HCT116 (cell line): ENCODE measurements around the gene CLIP2. TPM values are rescaled to one million over a fixed set of nuclear protein-coding genes. Genes with fewer than 3 reads are reported as not detected.

Experiments used
- ATAC-seq: fragments of 200-7000 bp; cut with Tn5 transposase; 2 replicates; pipeline ENCODE4 v1.9.1; 2020; ENCODE audit warnings: mild to moderate bottlenecking, moderate library complexity
- BruUV-seq: library from RNA; stranded (reverse); fragments of 400-500 nt; replicated peaks from 2 replicates; lab custom pipeline; 2021; lab: Mats Ljungman, UMichigan
- CTCF ChIA-PET: fragments of 300-600 bp; sonication (Branson Sonifier 250); formaldehyde crosslinking; loops from one replicate; lab custom pipeline; 2021; ENCODE audit warnings: antibody characterized with exemption; lab: Charles Lee
- POLR2A ChIA-PET: fragments of 300-600, 350-600 bp; sonication (Branson Sonifier 250); formaldehyde crosslinking; loops from one replicate; lab custom pipeline; 2021; ENCODE audit warnings: antibody characterized with exemption; lab: Charles Lee
- RAD21 ChIA-PET, 2 experiments: fragments of 300-600 bp; sonication (Branson Sonifier 250); formaldehyde crosslinking; loops; one replicate each; lab custom pipeline; 2023; ENCODE audit warnings: low total read pairs in 2 of 2; ENCODE audit not compliant: uncharacterized antibody in 2 of 2, unreplicated experiment in 2 of 2, low non-redundant PET in 1 of 2; lab: Charles Lee
- DNase-seq: peaks from one replicate; pipeline ENCODE4 v3.0.0-alpha.2; 2010; ENCODE audit warnings: low read depth, low spot score
- H2AFZ ChIP-seq: fragments of 200-600 bp; shearing (Covaris generic), sonication (generic); 2 replicates; pipeline ENCODE4 v1.6.1; 2017; ENCODE audit warnings: low read depth, mixed run types, mixed read lengths, antibody characterized with exemption, low read length; ENCODE audit not compliant: poor library complexity, severe bottlenecking
- H3K27ac ChIP-seq: 2 replicates; pipeline ENCODE4 v1.5.1; 2012; ENCODE audit warnings: low read depth, low read length
- H3K27me3 ChIP-seq: fragments of 200-600 bp; sonication (generic); 2 replicates; pipeline ENCODE4 v1.6.1; 2016; ENCODE audit warnings: mixed run types, low read length, mixed read lengths; ENCODE audit not compliant: insufficient read depth
- H3K36me3 ChIP-seq, 2 experiments: fragments of 200-500 bp in 1 of 2; fragments of 200-600 bp in 1 of 2; sonication (Bioruptor generic) in 1 of 2; sonication (generic) in 1 of 2; 2 replicates each; pipeline versions ENCODE4 v1.5.1 to v1.6.1; 2014 to 2016; ENCODE audit warnings: low read length in 2 of 2, inconsistent platforms in 1 of 2, mixed read lengths in 1 of 2, mixed run types in 1 of 2; ENCODE audit not compliant: insufficient read depth in 2 of 2, control insufficient read depth in 1 of 2
- H3K4me1 ChIP-seq, 2 experiments: fragments of 200-600 bp in 1 of 2; sonication (generic) in 1 of 2; 2 replicates each; pipeline versions ENCODE4 v1.5.1 to v1.6.1; 2012 to 2017; ENCODE audit warnings: low read length in 2 of 2, inconsistent platforms in 1 of 2, mild to moderate bottlenecking in 1 of 2, mixed read lengths in 1 of 2, mixed run types in 1 of 2, moderate library complexity in 1 of 2; ENCODE audit not compliant: insufficient read depth in 2 of 2, control insufficient read depth in 1 of 2
- H3K4me2 ChIP-seq: fragments of 200-600 bp; sonication (generic); 2 replicates; pipeline ENCODE4 v1.6.1; 2017; ENCODE audit warnings: mixed run types, low read length, mixed read lengths
- H3K4me3 ChIP-seq, 2 experiments: fragments of 200-600 bp in 1 of 2; sonication (generic) in 1 of 2; replicated peaks in 1 of 2; 2 replicates each; pipeline ENCODE4 v1.5.1; 2011 to 2016; ENCODE audit warnings: low read length in 2 of 2, control low read depth in 1 of 2, low read depth in 1 of 2, mild to moderate bottlenecking in 1 of 2, mixed read lengths in 1 of 2, mixed run types in 1 of 2
- H3K79me2 ChIP-seq: fragments of 200-600 bp; sonication (generic); 2 replicates; pipeline ENCODE4 v1.6.1; 2017; ENCODE audit warnings: mild to moderate bottlenecking, mixed run types, low read length, moderate library complexity, mixed read lengths; ENCODE audit not compliant: insufficient read depth
- H3K9ac ChIP-seq: fragments of 200-600 bp; sonication (generic); 2 replicates; pipeline ENCODE4 v1.6.1; 2016; ENCODE audit warnings: low read length, mixed read lengths
- H3K9me2 ChIP-seq: fragments of 200-600 bp; sonication (generic), shearing (Covaris generic); 2 replicates; pipeline ENCODE4 v1.6.1; 2017; ENCODE audit warnings: mixed run types, mild to moderate bottlenecking, moderate library complexity; ENCODE audit not compliant: insufficient read depth
- H3K9me3 ChIP-seq, 2 experiments: fragments of 200-500 bp in 1 of 2; fragments of 200-600 bp in 1 of 2; sonication (Bioruptor generic) in 1 of 2; sonication (generic) in 1 of 2; 2 replicates each; pipeline ENCODE4 v1.6.1; 2014 to 2017; ENCODE audit warnings: low read length in 2 of 2, mixed read lengths in 2 of 2, inconsistent platforms in 1 of 2, low read depth in 1 of 2, mild to moderate bottlenecking in 1 of 2, mixed run types in 1 of 2, moderate library complexity in 1 of 2; ENCODE audit not compliant: control insufficient read depth in 1 of 2, insufficient read depth in 1 of 2
- H4K20me1 ChIP-seq: fragments of 200-600 bp; sonication (generic), shearing (Covaris generic); 2 replicates; pipeline ENCODE4 v1.6.1; 2017; ENCODE audit warnings: mixed run types, mild to moderate bottlenecking, moderate library complexity; ENCODE audit not compliant: insufficient read depth
- ATF3 ChIP-seq: IDR thresholded peaks from 2 replicates; pipeline ENCODE4 v1.6.1; 2012
- CBX3 ChIP-seq: IDR thresholded peaks from 2 replicates; pipeline ENCODE4 v1.6.1; 2012; ENCODE audit warnings: low read depth
- CEBPB ChIP-seq: IDR thresholded peaks from 2 replicates; pipeline ENCODE4 v1.6.1; 2012; ENCODE audit warnings: low read depth
- CTCF ChIP-seq, 3 experiments: fragments of 200-600 bp in 1 of 3; sonication (generic) in 1 of 3; IDR thresholded peaks in 2 of 3; conservative IDR thresholded peaks in 1 of 3; 2 replicates each; pipeline ENCODE4 v1.5.1; 2012 to 2017; ENCODE audit warnings: low read depth in 2 of 3, low read length in 2 of 3, antibody characterized with exemption in 1 of 3, borderline replicate concordance in 1 of 3, control low read depth in 1 of 3, mild to moderate bottlenecking in 1 of 3, mixed read lengths in 1 of 3, mixed run types in 1 of 3, moderate library complexity in 1 of 3; ENCODE audit not compliant: insufficient read depth in 1 of 3
- EGR1 ChIP-seq: IDR thresholded peaks from 2 replicates; pipeline ENCODE4 v1.6.1; 2012; ENCODE audit warnings: low read depth
- ELF1 ChIP-seq: IDR thresholded peaks from 2 replicates; pipeline ENCODE4 v1.6.1; 2012; ENCODE audit warnings: low read depth, borderline replicate concordance
- EZH2 ChIP-seq: fragments of 200-600 bp; sonication (generic); IDR thresholded peaks from 2 replicates; pipeline ENCODE4 v1.6.1; 2017; ENCODE audit warnings: antibody characterized with exemption, mixed run types
- EZH2phosphoT487 ChIP-seq: fragments of 200-600 bp; IDR thresholded peaks from 2 replicates; pipeline ENCODE4 v1.6.1; 2018; ENCODE audit warnings: antibody characterized with exemption, borderline replicate concordance
- FOSL1 ChIP-seq: IDR thresholded peaks from 2 replicates; pipeline ENCODE4 v1.6.1; 2012; ENCODE audit warnings: low read depth
- MAX ChIP-seq: IDR thresholded peaks from 2 replicates; pipeline ENCODE4 v1.6.1; 2012
- POLR2AphosphoS5 ChIP-seq: IDR thresholded peaks from 2 replicates; pipeline ENCODE4 v1.6.1; 2011; ENCODE audit warnings: mild to moderate bottlenecking, low read depth, low read length, moderate library complexity
- RAD21 ChIP-seq: IDR thresholded peaks from 2 replicates; pipeline ENCODE4 v1.6.1; 2012; ENCODE audit warnings: low read depth, mild to moderate bottlenecking
- SIN3A ChIP-seq: IDR thresholded peaks from 2 replicates; pipeline ENCODE4 v1.6.1; 2012; ENCODE audit warnings: low read depth
- SP1 ChIP-seq: IDR thresholded peaks from 2 replicates; pipeline ENCODE4 v1.6.1; 2012; ENCODE audit warnings: low read depth
- SRF ChIP-seq: IDR thresholded peaks from 2 replicates; pipeline ENCODE4 v1.6.1; 2012; ENCODE audit warnings: low read depth
- TCF7L2 ChIP-seq: IDR thresholded peaks from 2 replicates; pipeline ENCODE4 v1.7.0; 2011; ENCODE audit warnings: borderline replicate concordance, inconsistent platforms; ENCODE audit not compliant: insufficient read depth, insufficient read length; ENCODE audit errors: extremely low read depth
- YY1 ChIP-seq: IDR thresholded peaks from 2 replicates; pipeline ENCODE4 v1.6.1; 2011; ENCODE audit warnings: low read length, low read depth, moderate library complexity, mild to moderate bottlenecking; ENCODE audit not compliant: insufficient replicate concordance; ENCODE audit errors: extremely low read depth
- ZBTB33 ChIP-seq: IDR thresholded peaks from 2 replicates; pipeline ENCODE4 v1.6.1; 2011; ENCODE audit warnings: mild to moderate bottlenecking, low read length, moderate library complexity; ENCODE audit not compliant: insufficient replicate concordance; ENCODE audit errors: extremely low read depth
- ZFX ChIP-seq: fragments of 450-650 bp; IDR thresholded peaks from 2 replicates; pipeline ENCODE4 v1.6.1; 2017
- ZNF274 ChIP-seq: fragments of 200-500 bp; sonication (Bioruptor generic); IDR thresholded peaks from 2 replicates; pipeline ENCODE4 v1.6.1; 2014; ENCODE audit warnings: mild to moderate bottlenecking, low read depth, low read length, inconsistent platforms
- intact Hi-C: fragments of 100-400 bp; cut with micrococcal nuclease; formaldehyde crosslinking; loops from 2 replicates; pipeline ENCODE4 v1.10.0; 2022
- total RNA-seq: library from RNA; stranded (reverse); gene quantifications from one replicate; pipeline ENCODE4 v1.2.1, GENCODE V29; 2021; ENCODE audit not compliant: unreplicated experiment

Gene CLIP2
- total RNA-seq, 1 experiment from 2014 or later, result 40.1 TPM

GRCh38 chr7:74438327-74438726 is 149.1 kb downstream of the CLIP2 start:
- Histone ChIP-seq H3K36me3 (no peaks in the 10 kb centered on the region), H3K4me3 (no peak overlapping the region), H4K20me1 (no peaks in the 10 kb centered on the region), H2AFZ (no peak overlapping the region), H3K9me3 (peaks cover 0 to 4% of the 10 kb centered on the region in 2 experiments; a peak in 1 of 4 replicates), H3K4me1 (peaks cover 0 to 14% of the 10 kb centered on the region in 2 experiments; a peak in 2 of 4 replicates), H3K27me3 (no peaks in the 10 kb centered on the region), H3K79me2 (no peaks in the 10 kb centered on the region), H3K27ac (no peak overlapping the region), H3K9me2 (no peaks in the 10 kb centered on the region), H3K9ac (no peak overlapping the region), H3K4me2 (no peak overlapping the region)
- no TSS peak for BruUV-seq
- DNase-seq (no peak), ATAC-seq (no peak)
- ChIA-PET POLR2A (no interaction called here), RAD21 (no interaction called here), CTCF (no interaction called here)
- intact Hi-C loops, result loop anchor here (5.0 kb wide), 1 partner anchor 49 kb away; no protein-coding TSS in a partner anchor
- TF ChIP-seq ZFX, result no peak
- TF ChIP-seq SIN3A, result no peak
- TF ChIP-seq POLR2AphosphoS5, result no peak
- TF ChIP-seq EGR1, result no peak
- TF ChIP-seq ZBTB33, result no peak
- no peak for TF ChIP-seq ZNF274
- no peak for TF ChIP-seq CEBPB
- TF ChIP-seq SRF, result no peak
- TF ChIP-seq TCF7L2, result no peak
- no peak for TF ChIP-seq EZH2phosphoT487
- no peak for TF ChIP-seq MAX
- TF ChIP-seq RAD21, result no peak
- TF ChIP-seq CTCF (IDR thresholded peaks at IDR 0.05 in 2 of 3, conservative IDR thresholded peaks at IDR 0.05 in 1 of 3; ENCODE audit: borderline replicate concordance in 1 of 3, insufficient read depth in 1 of 3, low read depth in 2 of 3, low read length in 2 of 3), result no peak
- no peak for TF ChIP-seq SP1
- no peak for TF ChIP-seq EZH2
- TF ChIP-seq YY1, result no peak
- TF ChIP-seq ATF3, result no peak
- TF ChIP-seq FOSL1, result no peak
- no peak for TF ChIP-seq ELF1
- no peak for TF ChIP-seq CBX3
